GM18951 (cell line): ENCODE results near the gene TREML1.

Source experiments
- POLR2A ChIP-seq: IDR thresholded peaks from 4 replicates; pipeline ENCODE4 v1.6.1; 2011; ENCODE audit warnings: mild to moderate bottlenecking; ENCODE audit not compliant: insufficient read length, insufficient read depth; ENCODE audit errors: extremely low read depth
- in situ Hi-C: fragments of 300-500 bp; cut with MboI; formaldehyde crosslinking; loops from one replicate; pipeline ENCODE4 v1.12.0; 2022; ENCODE audit warnings: low sequenced_read_pairs, mixed read lengths, inconsistent platforms; ENCODE audit not compliant: unreplicated experiment

The TREML1 gene

GRCh38 chr6:41187924-41188886, 34.1 kb upstream of the TREML1 start:
- no peak for TF ChIP-seq POLR2A
- in situ Hi-C loops = no loop called here

- TF ChIP-seq POLR2A = no peak
- in situ Hi-C loops = no loop called here
These were observed 31.9 kb upstream of the TREML1 start for GRCh38 chr6:41186031-41186562.

DNA sequence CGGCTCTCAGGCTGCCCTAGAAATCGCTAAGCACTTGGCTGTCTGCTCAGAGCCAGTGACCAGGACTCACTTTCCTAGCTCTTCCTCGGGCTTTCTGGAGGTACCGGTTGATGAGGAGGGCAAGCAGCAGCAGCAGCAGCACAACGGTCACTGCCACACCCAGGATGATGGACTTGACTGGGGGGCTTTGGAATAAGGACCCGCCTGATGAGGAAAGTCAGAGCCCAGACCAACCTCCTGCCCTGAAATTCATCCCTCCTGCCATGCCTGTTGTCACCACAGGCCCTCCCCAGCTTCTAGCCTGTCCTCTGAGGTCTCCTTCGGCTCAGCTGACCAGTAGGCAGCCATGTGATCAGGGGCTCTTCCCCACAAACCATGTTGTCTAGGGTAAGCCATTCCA, 30.6 kb upstream of the TREML1 start:
- in situ Hi-C loops = no loop called here
- no peak for TF ChIP-seq POLR2A

GRCh38 chr6:41182069-41183034, 28.2 kb upstream of the TREML1 start:
- TF ChIP-seq POLR2A = no peak
- in situ Hi-C loops = no loop called here

GRCh38 chr6:41181566-41181965, 27.4 kb upstream of the TREML1 start:
- in situ Hi-C loops = no loop called here
- TF ChIP-seq POLR2A = no peak

GRCh38 chr6:41179163-41179562, 25.0 kb upstream of the TREML1 start:
- TF ChIP-seq POLR2A = no peak
- in situ Hi-C loops = no loop called here

- TF ChIP-seq POLR2A = no peak
- in situ Hi-C loops = no loop called here
These were observed 23.5 kb upstream of the TREML1 start for GRCh38 chr6:41177695-41178094.

DNA sequence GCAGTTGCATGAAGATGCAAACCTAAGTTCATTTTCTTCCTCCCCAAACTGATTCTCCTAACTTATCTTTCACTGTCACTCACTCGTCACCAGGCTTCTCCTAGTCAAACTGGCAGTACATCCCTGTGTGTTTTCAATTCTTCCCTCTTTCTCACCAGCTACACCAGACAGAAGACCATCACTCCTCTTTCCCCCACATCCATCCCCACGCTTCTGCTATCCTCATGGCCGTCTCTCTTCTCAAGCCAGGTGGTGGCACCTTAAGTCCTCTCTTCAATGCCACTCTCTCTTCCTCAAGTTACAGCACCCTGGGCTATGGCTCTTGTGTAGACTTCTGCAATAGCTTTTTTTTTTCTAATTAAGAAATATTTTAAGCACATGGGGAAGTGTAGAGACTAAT, 23.1 kb upstream of the TREML1 start:
- in situ Hi-C loops = no loop called here
- TF ChIP-seq POLR2A = no peak

- in situ Hi-C loops = no loop called here
- no peak for TF ChIP-seq POLR2A
These were observed 22.0 kb upstream of the TREML1 start for GRCh38 chr6:41176189-41176588.

GRCh38 chr6:41175084-41175483, 20.9 kb upstream of the TREML1 start:
- no peak for TF ChIP-seq POLR2A
- in situ Hi-C loops = no loop called here

DNA sequence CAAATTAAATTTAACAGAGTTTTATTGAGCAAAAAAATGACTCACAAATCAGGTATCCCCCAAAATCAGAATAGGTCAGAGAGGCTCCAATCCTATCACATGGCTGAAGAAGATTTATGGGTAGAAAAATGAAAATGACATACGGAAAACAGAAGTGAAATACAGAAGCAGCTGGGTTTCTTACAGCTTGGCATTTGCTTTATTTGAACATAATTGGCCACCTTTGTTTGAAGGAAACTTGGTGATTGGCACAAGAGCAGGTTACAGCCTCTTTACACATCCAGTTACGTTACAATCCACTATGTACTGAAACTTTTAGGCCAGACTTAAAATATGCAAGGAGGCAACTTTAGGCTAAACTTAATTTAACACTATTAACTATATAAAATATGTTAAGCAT, 20.5 kb upstream of the TREML1 start:
- TF ChIP-seq POLR2A = no peak

GRCh38 chr6:41171908-41172307, 17.8 kb upstream of the TREML1 start:
- in situ Hi-C loops = no loop called here

More for the DNA sequence above, 20.5 kb upstream of the TREML1 start:
- in situ Hi-C loops = no loop called here

GRCh38 chr6:41170547-41171160, 16.5 kb upstream of the TREML1 start:
- in situ Hi-C loops = no loop called here
- TF ChIP-seq POLR2A = no peak

More at GRCh38 chr6:41171908-41172307, 17.8 kb upstream of the TREML1 start:
- TF ChIP-seq POLR2A = no peak
